PFSK-1 (cell line): Measurements from ENCODE around the gene OXCT2.

Experiments used
- POLR2AphosphoS5 ChIP-seq: IDR thresholded peaks from 2 replicates; pipeline ENCODE4 v1.6.1; 2012; ENCODE audit warnings: low read depth, mild to moderate bottlenecking, control low read depth, low read length, moderate library complexity
- REST ChIP-seq, 2 experiments: IDR thresholded peaks; 2 replicates each; pipeline versions ENCODE4 v1.6.1 to v1.8.0; 2011 to 2012; ENCODE audit warnings: low read depth in 2 of 2, low read length in 2 of 2, control low read depth in 1 of 2, inconsistent platforms in 1 of 2, mild to moderate bottlenecking in 1 of 2, moderate library complexity in 1 of 2; ENCODE audit not compliant: insufficient read depth in 1 of 2
- SIN3A ChIP-seq: IDR thresholded peaks from 2 replicates; pipeline ENCODE4 v1.6.1; 2012; ENCODE audit warnings: mild to moderate bottlenecking, low read length, moderate library complexity, borderline replicate concordance; ENCODE audit not compliant: insufficient read depth
- TAF1 ChIP-seq: IDR thresholded peaks from 2 replicates; pipeline ENCODE4 v1.6.1; 2012; ENCODE audit warnings: low read length, control low read depth, borderline replicate concordance; ENCODE audit not compliant: insufficient read depth

GRCh38 chr1:39779821-39780220 is 8.7 kb upstream of the OXCT2 start:
- no peak for TF ChIP-seq SIN3A
- TF ChIP-seq POLR2AphosphoS5 = no peak
- no peak for TF ChIP-seq REST (IDR thresholded peaks at IDR 0.05; ENCODE audit: insufficient read depth in 1 of 2, low read depth in 2 of 2, low read length in 2 of 2)
- no peak for TF ChIP-seq TAF1
